Epithelial cell of prostate (primary cell): ENCODE measurements around the gene SLC50A1.
"Not testable (repeated sequence)": the region's sequence is repeated elsewhere in the genome, so short reads cannot be mapped to it uniquely, and the experiment has no call there.

Source experiments
- DNase-seq: peaks from one replicate; pipeline ENCODE4 v3.0.0-alpha.2; 2011; ENCODE audit warnings: low read depth, low spot score
- H3K27ac ChIP-seq: fragments of 450-650 bp; 2 replicates; pipeline ENCODE4 v1.5.1; 2017; ENCODE audit warnings: mild to moderate bottlenecking

Gene SLC50A1

DNA sequence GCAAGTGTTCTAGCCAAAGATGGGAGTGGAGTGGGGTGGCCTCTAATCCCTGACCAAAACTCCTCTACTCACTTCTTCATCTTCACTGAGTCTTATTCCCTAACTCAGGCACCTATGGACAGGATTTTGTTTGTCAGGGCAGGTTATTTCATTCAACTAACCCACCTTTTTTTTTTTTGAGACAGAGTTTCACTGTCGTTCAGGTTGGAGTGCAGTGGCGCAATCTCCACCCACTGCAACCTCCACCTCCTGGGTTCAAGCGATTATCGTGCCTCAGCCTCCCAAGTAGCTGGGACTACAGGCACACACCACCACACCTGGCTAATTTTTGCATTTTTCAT lies 32.4 kb downstream of the SLC50A1 start:
- not testable (repeated sequence) for H3K27ac ChIP-seq, DNase-seq

GRCh38 chr1:155168456-155169210 lies 33.0 kb downstream of the SLC50A1 start:
- no peak overlapping the region for H3K27ac ChIP-seq
- DNase-seq: no peak

- no peak overlapping the region for H3K27ac ChIP-seq
- DNase-seq: no peak
Observed at GRCh38 chr1:155169541-155169940, 33.9 kb downstream of the SLC50A1 start.

DNA sequence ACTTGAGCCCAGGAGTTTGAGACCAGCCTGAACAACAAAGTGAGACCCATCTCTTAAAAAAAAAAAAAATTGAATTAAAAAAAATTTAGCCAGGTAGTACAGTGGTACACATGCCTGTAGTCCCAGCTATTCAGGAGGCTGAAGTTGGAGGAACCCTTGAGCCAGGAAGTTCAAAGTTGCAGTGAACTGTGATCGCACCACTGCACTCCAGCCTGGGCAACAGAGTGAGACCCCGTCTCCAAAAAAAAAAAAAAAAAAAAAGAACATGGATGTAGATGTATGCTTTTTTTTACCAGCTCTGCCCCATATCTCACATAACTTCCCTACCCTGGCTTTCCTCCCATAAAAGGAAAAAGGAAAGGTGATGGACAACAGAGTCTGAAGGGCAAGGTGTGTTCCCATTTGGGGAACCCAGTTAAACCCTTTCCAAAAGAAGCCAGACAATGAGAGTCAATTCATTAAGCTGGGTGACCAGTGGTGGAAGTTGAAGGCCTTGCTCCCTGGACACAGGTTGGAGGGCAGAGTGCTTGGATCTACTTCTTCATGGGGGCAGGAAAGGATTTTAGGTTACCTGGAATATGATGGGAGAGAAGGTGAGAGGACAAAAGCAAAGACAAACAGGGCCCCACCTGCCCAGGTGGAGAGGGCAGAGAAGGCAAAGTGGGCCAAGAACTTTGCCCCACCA lies 34.6 kb downstream of the SLC50A1 start:
- no peak for DNase-seq
- no peak overlapping the region for H3K27ac ChIP-seq

DNA sequence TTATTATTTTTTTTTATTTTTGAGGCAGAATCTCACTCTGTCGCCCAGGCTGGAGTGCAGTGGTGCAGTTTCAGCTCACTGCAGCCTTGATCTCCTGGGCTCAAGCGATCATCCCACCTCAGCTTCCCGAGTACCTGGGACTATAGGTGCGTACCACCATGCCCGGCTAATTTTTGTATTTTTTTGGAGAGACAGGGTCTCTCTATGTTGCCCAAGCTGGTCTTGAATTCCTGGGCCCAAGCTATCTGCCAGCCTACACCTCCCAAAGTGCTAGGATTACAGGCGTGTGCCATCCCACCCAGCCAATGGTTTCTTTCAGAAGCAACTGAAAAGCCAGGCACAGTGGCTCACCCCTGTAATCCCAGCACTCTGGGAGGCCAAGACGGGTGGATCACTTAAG lies 35.2 kb downstream of the SLC50A1 start:
- H3K27ac ChIP-seq: no peak overlapping the region
- no peak for DNase-seq

- DNase-seq: no peak
- H3K27ac ChIP-seq: peak overlapping the region; percentile 75
Observed at GRCh38 chr1:155171836-155172731, 36.4 kb downstream of the SLC50A1 start.

DNA sequence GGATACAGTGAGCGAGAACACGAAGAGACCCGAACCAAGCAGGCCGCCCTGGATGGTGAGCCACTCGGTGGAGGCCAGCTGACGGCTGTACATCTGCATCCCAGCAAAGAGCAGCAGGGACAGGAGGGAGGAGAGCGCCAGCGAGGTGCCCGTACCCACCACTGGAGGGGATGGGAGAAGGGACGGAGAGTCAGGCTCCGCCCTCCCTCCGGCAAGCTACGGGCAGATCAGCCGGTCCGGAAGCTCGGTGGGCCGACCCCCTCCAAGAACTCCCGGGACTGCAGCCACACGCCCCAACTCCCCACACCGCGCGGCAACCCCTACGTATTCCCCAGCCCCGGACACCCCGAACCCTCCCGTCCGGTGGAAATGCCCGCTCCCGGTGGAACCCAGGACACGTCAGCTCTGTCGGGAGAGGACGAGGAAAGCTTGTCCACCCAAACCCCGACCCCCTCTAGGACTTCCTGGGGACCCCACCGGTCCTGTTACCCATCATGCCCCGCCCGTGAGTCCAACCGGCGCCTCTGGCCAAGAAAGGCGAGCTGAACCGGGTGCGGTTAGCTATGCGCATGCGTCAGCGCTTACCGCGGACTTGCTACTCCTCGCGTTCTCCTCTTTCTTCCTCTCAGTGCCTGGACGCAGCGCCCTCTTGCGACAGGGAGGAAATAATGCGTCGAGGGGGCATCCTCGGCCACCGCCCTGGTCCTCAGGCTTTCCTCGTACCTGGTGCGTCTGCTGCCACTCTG lies 37.3 kb downstream of the SLC50A1 start, which contains the start of gene KRTCAP2:
Gene KRTCAP2, minus strand, starts transcription at position 573 of the 746 bp plus-strand sequence. Its CDS starts 80 bp downstream, at position 493.
- peak within 1 kb of the TSS; percentile 75 for H3K27ac ChIP-seq
- peak; percentile 79 for DNase-seq

- H3K27ac ChIP-seq: peak within 1 kb of the TSS; percentile 75
- no peak for DNase-seq
Observed at GRCh38 chr1:155173478-155174323, 38.0 kb downstream of the SLC50A1 start, which contains the start of gene TRIM46. Gene TRIM46 (plus strand): TSS chr1:155173849. CDS start chr1:155173967, 118 bp downstream.

DNA sequence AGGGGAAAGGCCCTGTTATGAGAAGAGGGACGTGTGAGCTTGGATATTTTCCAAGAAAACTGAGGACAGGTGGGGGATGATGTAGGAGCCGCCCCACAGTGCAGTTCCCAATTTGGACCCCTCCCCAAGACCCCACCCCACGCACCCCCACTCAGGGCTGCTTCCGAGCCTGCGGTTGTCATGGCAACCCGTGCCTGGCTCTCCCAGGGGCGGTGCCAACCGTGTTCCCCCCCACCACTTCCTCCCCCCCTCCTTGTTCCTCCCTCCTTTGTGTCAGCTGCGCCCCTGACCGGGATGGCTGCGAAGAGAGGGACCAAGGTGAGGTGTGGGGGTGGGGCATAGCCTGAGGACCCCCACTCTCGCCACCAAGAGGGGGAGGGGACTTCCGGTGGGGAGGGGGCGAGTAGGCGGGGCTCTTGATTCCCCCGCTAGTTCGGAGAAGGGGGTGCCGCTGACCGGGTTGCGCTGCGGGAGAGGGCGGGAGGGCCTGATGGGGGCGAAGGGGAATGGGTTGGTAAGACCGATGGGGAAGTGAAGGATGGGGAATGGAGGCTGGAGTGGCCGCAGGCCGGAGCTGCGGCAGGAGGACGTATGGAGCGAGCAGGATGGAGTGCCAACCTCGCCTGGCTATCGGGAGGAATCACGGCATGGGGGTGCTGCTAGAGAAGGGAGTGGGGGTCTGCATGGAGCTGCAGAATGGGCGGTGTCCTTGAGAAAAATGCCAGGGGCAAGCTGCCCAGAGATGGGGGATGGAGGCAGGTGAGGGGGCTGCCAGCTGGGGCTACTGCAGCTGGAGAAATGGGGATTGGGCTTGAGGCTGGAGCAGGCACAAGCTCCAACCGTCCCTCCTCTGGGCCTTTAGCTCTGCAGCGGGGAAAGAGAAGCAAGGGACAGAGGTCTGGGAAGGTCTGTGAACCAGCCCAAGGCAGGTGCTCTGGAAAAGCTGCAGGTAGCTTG lies 39.0 kb downstream of the SLC50A1 start:
- DNase-seq: no peak

GRCh38 chr1:155175281-155175926 lies 39.8 kb downstream of the SLC50A1 start:
- no peak for DNase-seq
- no peak overlapping the region for H3K27ac ChIP-seq

More for the DNA sequence above, 39.0 kb downstream of the SLC50A1 start:
- H3K27ac ChIP-seq: peak overlapping the region; percentile 75

DNA sequence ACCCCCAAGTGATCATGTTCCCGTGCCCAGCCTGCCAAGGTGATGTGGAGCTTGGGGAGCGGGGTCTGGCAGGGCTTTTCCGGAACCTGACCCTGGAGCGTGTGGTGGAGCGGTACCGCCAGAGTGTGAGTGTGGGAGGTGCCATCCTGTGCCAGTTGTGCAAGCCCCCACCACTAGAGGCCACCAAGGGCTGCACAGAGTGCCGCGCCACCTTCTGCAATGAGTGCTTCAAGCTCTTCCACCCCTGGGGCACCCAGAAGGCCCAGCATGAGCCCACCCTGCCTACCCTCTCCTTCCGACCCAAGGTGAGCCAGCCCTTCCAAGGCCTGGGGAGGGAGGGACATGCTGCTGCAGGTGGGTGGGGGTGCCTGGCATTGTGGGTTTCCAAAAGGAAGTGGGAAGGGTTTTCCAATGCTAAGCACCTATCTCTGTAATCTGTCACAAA lies 40.3 kb downstream of the SLC50A1 start:
- DNase-seq: no peak
- peak overlapping the region; percentile 22 for H3K27ac ChIP-seq

DNA sequence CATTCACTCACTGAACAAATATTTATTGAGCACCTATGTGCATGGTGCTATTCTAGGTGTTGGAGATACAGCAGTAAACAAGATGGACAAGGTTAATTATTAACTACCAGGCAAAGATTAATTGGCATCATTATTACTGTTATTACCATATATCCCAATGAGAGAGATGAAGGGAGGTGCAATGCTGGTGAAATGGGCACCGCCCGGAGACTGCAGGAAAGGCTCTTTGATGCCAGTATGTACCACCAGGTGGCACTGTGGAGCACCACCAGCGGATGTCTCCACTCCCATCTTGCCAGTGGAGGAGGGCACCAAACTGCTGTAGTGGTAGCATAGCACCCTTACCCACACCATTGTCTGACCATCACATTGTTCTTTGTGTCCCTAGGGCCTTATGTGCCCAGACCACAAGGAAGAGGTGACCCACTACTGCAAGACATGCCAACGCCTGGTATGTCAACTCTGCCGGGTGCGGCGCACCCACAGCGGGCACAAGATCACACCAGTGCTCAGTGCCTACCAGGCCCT lies 41.0 kb downstream of the SLC50A1 start:
- peak overlapping the region; percentile 22 for H3K27ac ChIP-seq
- DNase-seq: no peak

GRCh38 chr1:155177192-155177917 lies 41.7 kb downstream of the SLC50A1 start:
- DNase-seq: no peak
- peak overlapping the region; percentile 22 for H3K27ac ChIP-seq

GRCh38 chr1:155177918-155178281 lies 42.2 kb downstream of the SLC50A1 start:
- no peak for DNase-seq
- no peak overlapping the region for H3K27ac ChIP-seq

DNA sequence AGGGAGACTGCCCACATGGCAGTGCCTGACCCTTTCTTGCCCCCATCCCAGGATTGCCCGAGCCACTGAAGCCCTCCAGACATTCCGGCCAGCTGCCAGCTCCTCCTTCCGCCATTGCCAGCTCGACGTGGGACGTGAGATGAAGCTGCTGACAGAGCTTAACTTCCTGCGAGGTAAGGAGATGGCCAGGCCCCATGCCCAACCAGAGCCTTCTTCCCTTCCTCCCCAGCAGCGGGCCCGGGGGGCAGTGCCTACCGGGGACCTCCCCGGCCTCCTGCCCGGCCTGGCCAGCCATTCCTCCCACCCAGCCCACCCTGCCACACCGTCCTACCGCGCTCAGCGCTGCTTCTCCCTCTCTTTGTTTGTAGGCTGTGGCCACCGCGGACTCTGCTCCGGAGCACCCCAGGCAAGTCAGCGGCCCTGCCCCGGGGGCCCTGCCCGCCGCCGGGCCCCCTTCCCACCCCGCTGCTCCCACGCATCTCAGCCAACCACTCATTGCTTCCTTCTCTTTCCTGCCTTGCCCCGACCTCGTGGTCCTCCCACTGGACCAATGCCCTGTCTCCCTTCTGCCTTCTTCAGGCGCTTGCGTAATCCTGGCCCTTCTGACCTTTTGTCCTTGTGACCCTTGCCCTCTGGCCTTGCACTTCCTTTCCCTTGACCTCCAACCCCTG lies 42.9 kb downstream of the SLC50A1 start:
- DNase-seq: no peak
- no peak overlapping the region for H3K27ac ChIP-seq
